OCI-LY7 (cell line): ENCODE measurements around the gene DNAJB9. TPM values are rescaled to one million over a fixed set of nuclear protein-coding genes. Genes with fewer than 3 reads are reported as not detected.
A peak's percentile ranks its signal among the peaks of the same experiment; 100 is the strongest.

ENCODE experiments used
- BruUV-seq: library from RNA; stranded (reverse); fragments of 400-500 nt; replicated peaks from 2 replicates; lab custom pipeline; 2021; lab: Mats Ljungman, UMichigan
- CTCF ChIA-PET: fragments of 300-600 bp; sonication (Branson Sonifier 250); formaldehyde crosslinking; loops from one replicate; lab custom pipeline; 2022; ENCODE audit warnings: antibody characterized with exemption; ENCODE audit not compliant: unreplicated experiment; lab: Charles Lee
- POLR2A ChIA-PET: fragments of 300-600 bp; sonication (Branson Sonifier 250); formaldehyde crosslinking; loops from one replicate; lab custom pipeline; 2022; ENCODE audit warnings: antibody characterized with exemption; lab: Charles Lee
- DNase-seq: peaks from one replicate; pipeline ENCODE4 v3.0.0-alpha.2; 2015; ENCODE audit warnings: low spot score
- H2AFZ ChIP-seq: fragments of 200-600 bp; sonication (generic), shearing (Covaris generic); 2 replicates; pipeline ENCODE4 v1.6.1; 2014; ENCODE audit warnings: mild to moderate bottlenecking, antibody characterized with exemption, low read length, moderate library complexity
- H3K27ac ChIP-seq: fragments of 200-600 bp; sonication (generic); 2 replicates; pipeline ENCODE4 v1.5.1; 2014; ENCODE audit warnings: mixed run types, low read depth, mild to moderate bottlenecking, moderate library complexity, low read length, inconsistent platforms; ENCODE audit not compliant: poor library complexity, severe bottlenecking
- H3K36me3 ChIP-seq: fragments of 200-600 bp; sonication (generic); 2 replicates; pipeline ENCODE4 v1.6.1; 2014; ENCODE audit warnings: mild to moderate bottlenecking, antibody characterized with exemption, low read length, moderate library complexity, mixed read lengths; ENCODE audit not compliant: insufficient read depth
- H3K4me1 ChIP-seq: fragments of 200-600 bp; sonication (generic); 2 replicates; pipeline ENCODE4 v1.5.1; 2014; ENCODE audit warnings: mild to moderate bottlenecking, low read length; ENCODE audit not compliant: insufficient read depth, poor library complexity, severe bottlenecking
- H3K4me2 ChIP-seq: fragments of 200-600 bp; sonication (generic); 2 replicates; pipeline ENCODE4 v1.6.1; 2014; ENCODE audit warnings: mild to moderate bottlenecking, low read length
- H3K4me3 ChIP-seq: fragments of 200-600 bp; sonication (generic); 2 replicates; pipeline ENCODE4 v1.5.1; 2014; ENCODE audit warnings: mild to moderate bottlenecking, low read depth, low read length; ENCODE audit not compliant: poor library complexity, severe bottlenecking
- H3K79me2 ChIP-seq: fragments of 200-600 bp; sonication (generic); 2 replicates; pipeline ENCODE4 v1.6.1; 2016; ENCODE audit warnings: low read depth, mild to moderate bottlenecking, low read length, moderate library complexity, mixed read lengths; ENCODE audit not compliant: insufficient read depth
- H3K9me2 ChIP-seq: fragments of 200-600 bp; sonication (generic); 2 replicates; pipeline ENCODE4 v1.6.1; 2016; ENCODE audit warnings: mild to moderate bottlenecking, low read length, mixed read lengths; ENCODE audit not compliant: insufficient read depth
- H3K9me3 ChIP-seq: fragments of 200-600 bp; sonication (generic); 2 replicates; pipeline ENCODE4 v1.6.1; 2014; ENCODE audit warnings: mild to moderate bottlenecking, mixed run types, low read length, mixed read lengths
- H4K20me1 ChIP-seq: fragments of 200-600 bp; sonication (generic); 2 replicates; pipeline ENCODE4 v1.6.1; 2014; ENCODE audit warnings: mild to moderate bottlenecking, antibody characterized with exemption, low read length, moderate library complexity, mixed read lengths; ENCODE audit not compliant: insufficient read depth
- CTCF ChIP-seq: fragments of 200-600 bp; sonication (generic); conservative IDR thresholded peaks from 2 replicates; pipeline ENCODE4 v1.5.1; 2014; ENCODE audit warnings: mild to moderate bottlenecking, antibody characterized with exemption, low read length, moderate library complexity, mixed read lengths
- EZH2phosphoT487 ChIP-seq: fragments of 200-600 bp; sonication (generic); IDR thresholded peaks from 2 replicates; pipeline ENCODE4 v1.6.1; 2018; ENCODE audit warnings: low read depth, borderline replicate concordance, mild to moderate bottlenecking, mixed run types, antibody characterized with exemption, low read length, moderate library complexity, mixed read lengths
- intact Hi-C: fragments of 100-400 bp; cut with micrococcal nuclease; formaldehyde crosslinking; loops from one replicate; pipeline ENCODE4 v1.10.0; 2022; ENCODE audit not compliant: unreplicated experiment
- total RNA-seq, 2 experiments: library from RNA; depleted of rRNA in 1 of 2; stranded (reverse); fragments of >200 nt in 1 of 2; shearing (Covaris generic) in 1 of 2; gene quantifications; 2 replicates each; pipeline ENCODE4 v1.2.3, GENCODE V29; 2014 to 2022

DNAJB9 gene
- total RNA-seq, 2 experiments from 2014 or later: 11.4 to 20.3 TPM

- H3K36me3 ChIP-seq: no peaks in the 10 kb centered on the region
- no peaks in the 10 kb centered on the region for H4K20me1 ChIP-seq
- H3K4me2 ChIP-seq: no peak overlapping the region
- no peak overlapping the region for H3K4me3 ChIP-seq
- no peaks in the 10 kb centered on the region for H3K9me2 ChIP-seq
- no peaks in the 10 kb centered on the region for H3K79me2 ChIP-seq
- intact Hi-C loops: loop anchor here (10.0 kb wide), 1 partner anchor 408 kb away; no protein-coding TSS in a partner anchor
- DNase-seq: peak; percentile 35
- no peaks in the 10 kb centered on the region for H3K4me1 ChIP-seq
- no TSS peak for BruUV-seq
- H2AFZ ChIP-seq: no peak overlapping the region
- CTCF ChIA-PET: no interaction called here
- no peaks in the 10 kb centered on the region for H3K9me3 ChIP-seq
- H3K27ac ChIP-seq: no peak overlapping the region
- POLR2A ChIA-PET: interaction anchor here (1.7 kb wide), 1 partner anchor 17 kb away, joined by 5 read pairs; no protein-coding TSS in a partner anchor
- no peak for TF ChIP-seq EZH2phosphoT487
- TF ChIP-seq CTCF: peak; percentile 62
These were observed 23.1 kb downstream of the DNAJB9 start for GRCh38 chr7:108592646-108593201.

GRCh38 chr7:108596560-108596959, 26.9 kb downstream of the DNAJB9 start:
- BruUV-seq: no TSS peak
- intact Hi-C loops: loop anchor here (10.0 kb wide), 1 partner anchor 412 kb away; no protein-coding TSS in a partner anchor
- H3K4me2 ChIP-seq: no peak overlapping the region

More at GRCh38 chr7:108596560-108596959, 26.9 kb downstream of the DNAJB9 start:
- Histone ChIP-seq H2AFZ (no peak overlapping the region), H3K9me2 (no peaks in the 10 kb centered on the region), H3K27ac (no peak overlapping the region), H3K9me3 (no peaks in the 10 kb centered on the region), H3K4me3 (no peak overlapping the region), H3K4me1 (no peaks in the 10 kb centered on the region), H4K20me1 (no peaks in the 10 kb centered on the region), H3K36me3 (no peaks in the 10 kb centered on the region), H3K79me2 (no peaks in the 10 kb centered on the region)
- TF ChIP-seq CTCF (no peak), EZH2phosphoT487 (no peak)
- ChIA-PET CTCF (no interaction called here), POLR2A (no interaction called here)
- no peak for DNase-seq
